CD4-positive, alpha-beta T cell treated with Interleukin-6 for 4 hours (primary cell): ENCODE results near the gene RNF31.

Source experiments
- DNase-seq: peaks from one replicate; pipeline ENCODE4 v3.0.0-alpha.2; 2020; ENCODE audit warnings: mixed read lengths

RNF31 gene

DNA sequence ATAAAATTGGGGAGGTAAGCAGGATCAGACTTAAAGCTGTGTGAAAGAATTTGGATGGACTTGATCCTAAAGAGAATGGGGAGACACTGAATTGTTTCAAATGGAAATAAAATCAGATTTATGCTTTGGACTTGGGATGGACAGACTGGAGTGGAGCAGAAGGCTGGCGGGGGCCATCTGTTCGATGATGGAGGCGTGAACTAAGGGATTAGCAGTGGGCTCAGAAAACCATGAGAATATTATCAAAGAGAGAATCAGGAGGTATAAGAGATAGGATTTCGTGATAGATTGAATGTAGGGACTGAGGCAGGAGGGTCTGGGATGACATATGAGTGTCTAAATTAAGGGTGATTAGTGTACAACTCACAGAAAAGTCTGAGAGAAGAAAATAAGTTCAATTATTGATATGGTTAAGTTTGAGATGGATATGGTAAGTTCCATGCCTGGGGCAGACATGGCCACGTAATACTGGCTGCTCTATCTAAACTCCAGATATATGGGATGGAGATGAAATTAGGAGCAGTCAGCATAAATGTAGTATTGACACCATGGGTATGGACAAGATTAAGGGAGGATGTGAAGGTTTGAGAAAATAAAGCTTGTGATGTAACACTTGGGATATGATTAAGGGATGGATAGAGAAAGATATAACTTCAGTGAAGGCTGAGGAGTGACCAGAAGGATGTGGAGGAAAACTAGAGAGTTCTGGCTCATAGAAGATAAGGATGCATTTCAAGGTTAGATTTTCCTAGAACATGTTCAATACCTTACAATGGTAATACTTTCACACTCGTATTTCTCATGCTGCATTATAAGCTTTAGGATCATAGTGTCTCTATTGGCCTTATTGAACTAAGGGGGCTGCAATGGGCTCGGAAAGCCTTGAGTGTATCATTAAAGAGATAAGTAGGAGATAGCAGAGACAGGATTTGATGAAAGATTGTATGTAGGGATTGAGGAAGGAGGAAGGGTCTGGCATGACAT lies 57.2 kb downstream of the RNF31 start:
- no peak for DNase-seq

DNA sequence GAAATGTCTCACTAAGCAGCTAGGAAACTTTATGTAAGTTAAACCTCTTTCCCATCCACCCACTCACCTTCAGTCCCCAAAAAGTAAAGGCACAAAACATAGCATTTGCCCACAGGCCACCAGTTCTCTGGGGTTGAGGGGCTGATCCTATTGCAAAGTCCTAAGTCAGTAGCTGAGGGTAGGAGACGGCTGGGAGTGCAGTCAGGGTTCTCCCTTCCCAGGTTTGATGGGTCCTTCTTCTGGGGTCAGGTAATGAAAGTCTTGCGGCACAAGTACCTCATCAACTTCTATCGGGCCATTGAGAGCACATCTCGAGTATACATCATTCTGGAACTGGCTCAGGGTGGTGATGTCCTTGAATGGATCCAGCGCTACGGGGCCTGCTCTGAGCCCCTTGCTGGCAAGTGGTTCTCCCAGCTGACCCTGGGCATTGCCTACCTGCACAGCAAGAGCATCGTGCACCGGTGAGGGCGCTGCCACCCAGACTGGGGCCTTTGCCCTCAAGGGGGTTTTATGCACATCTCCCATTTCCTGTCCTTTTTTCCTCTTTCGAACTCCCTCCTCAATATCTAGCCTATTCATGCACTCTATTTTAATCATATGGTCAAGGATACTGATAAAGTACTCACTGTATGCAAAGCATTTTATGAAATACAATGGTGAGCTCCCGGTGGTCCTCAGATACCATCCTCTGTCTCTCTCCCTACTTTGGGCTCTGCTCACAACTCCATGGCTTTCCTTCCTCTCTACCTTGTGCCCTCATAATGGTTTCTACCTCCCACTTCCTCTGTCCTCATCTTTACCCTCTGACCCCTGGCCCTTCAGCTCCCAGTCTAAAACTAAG lies 59.2 kb downstream of the RNF31 start:
- no peak for DNase-seq

DNA sequence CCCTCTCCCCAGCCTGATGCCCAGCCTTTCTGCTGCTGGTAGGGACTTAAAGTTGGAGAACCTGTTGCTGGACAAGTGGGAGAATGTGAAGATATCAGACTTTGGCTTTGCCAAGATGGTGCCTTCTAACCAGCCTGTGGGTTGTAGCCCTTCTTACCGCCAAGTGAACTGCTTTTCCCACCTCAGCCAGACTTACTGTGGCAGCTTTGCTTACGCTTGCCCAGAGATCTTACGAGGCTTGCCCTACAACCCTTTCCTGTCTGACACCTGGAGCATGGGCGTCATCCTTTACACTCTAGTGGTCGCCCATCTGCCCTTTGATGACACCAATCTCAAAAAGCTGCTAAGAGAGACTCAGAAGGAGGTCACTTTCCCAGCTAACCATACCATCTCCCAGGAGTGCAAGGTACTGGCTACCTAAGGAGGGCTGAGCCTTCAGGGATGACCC lies 59.8 kb downstream of the RNF31 start:
- no peak for DNase-seq

DNA sequence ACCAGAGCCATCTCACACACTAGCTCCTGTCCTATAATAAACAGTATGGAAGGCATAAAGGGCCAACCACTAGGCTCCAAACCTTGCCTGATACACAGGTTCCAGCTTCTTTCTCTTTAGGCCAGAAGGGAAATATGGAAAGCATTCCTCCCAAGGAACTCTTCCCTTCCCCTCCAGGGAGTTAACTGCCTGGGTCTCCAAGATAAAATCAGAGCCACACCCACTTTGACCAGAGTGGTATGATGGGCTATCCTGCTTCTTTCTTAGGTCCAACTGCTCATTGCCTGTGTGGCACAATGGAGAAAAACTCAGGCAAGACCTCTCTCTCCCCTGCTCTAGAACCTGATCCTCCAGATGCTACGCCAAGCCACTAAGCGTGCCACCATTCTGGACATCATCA lies 60.3 kb downstream of the RNF31 start:
- DNase-seq = no peak
